Suprapubic skin (tissue), 3 donors: Measurements from ENCODE around the gene MRPS12.

Experiments used
- CTCF ChIP-seq, 2 donors: fragments of 200-600 bp in 1 of 2; fragments of 450-650 bp in 1 of 2; sonication (generic) in 1 of 2; IDR thresholded peaks; one replicate each; pipeline ENCODE4 v1.5.1; 2016 to 2019; ENCODE audit warnings: antibody characterized with exemption in 2 of 2, mild to moderate bottlenecking in 1 of 2, moderate library complexity in 1 of 2
- POLR2AphosphoS5 ChIP-seq, 3 donors: sonication (generic); formaldehyde crosslinking; IDR thresholded peaks; one replicate each; pipeline ENCODE4 v1.6.1; 2017; ENCODE audit warnings: antibody characterized with exemption in 3 of 3

GRCh38 chr19:38899447-38900201 is 31.1 kb upstream of the MRPS12 start, which contains the start of the genes NFKBIB and SIRT2:
- no peak for TF ChIP-seq CTCF (IDR thresholded peaks at IDR 0.05)
- peak in 2 of 3 donors; percentile 55 to 94 for TF ChIP-seq POLR2AphosphoS5 (IDR thresholded peaks at IDR 0.05)
